Prostate gland (tissue), 2 donors: Measurements from ENCODE around the gene CDRT4.

Experiments
- POLR2A ChIP-seq: fragments of 450-650 bp; IDR thresholded peaks from one replicate; pipeline ENCODE4 v1.6.1; 2016; ENCODE audit warnings: antibody characterized with exemption, mild to moderate bottlenecking
- TF ChIP-seq, protein P1 (sequence below), 4 experiments: fragments of 200-600 bp in 2 of 4; fragments of 450-650 bp in 2 of 4; sonication (generic) in 2 of 4; IDR thresholded peaks; 1 replicate in 3 of 4; 2 replicates in 1 of 4; pipeline ENCODE4 v1.5.1; 2016 to 2019; ENCODE audit warnings: antibody characterized with exemption in 4 of 4, mild to moderate bottlenecking in 2 of 4, moderate library complexity in 2 of 4

DNA sequence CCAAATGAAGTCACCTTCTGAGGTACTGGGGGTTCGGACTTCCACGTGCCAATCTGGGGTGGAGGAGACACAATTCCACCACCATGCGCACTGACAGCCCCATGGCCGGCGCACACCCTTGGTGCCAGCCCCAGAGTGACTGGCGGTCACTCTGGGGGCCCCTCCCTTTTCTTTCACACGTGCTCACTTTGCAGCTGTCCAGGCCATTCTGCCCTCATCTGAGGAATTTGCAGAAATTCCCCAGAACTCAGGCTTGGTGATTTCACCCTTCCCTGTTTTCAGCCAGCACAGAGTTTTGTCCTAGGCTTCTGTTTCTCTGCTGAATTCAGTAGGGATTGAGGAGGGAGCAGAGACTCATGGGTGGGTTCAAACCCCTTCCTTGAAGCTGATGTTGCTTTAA lies 54.8 kb downstream of the CDRT4 start:
- TF ChIP-seq, protein P1, sequence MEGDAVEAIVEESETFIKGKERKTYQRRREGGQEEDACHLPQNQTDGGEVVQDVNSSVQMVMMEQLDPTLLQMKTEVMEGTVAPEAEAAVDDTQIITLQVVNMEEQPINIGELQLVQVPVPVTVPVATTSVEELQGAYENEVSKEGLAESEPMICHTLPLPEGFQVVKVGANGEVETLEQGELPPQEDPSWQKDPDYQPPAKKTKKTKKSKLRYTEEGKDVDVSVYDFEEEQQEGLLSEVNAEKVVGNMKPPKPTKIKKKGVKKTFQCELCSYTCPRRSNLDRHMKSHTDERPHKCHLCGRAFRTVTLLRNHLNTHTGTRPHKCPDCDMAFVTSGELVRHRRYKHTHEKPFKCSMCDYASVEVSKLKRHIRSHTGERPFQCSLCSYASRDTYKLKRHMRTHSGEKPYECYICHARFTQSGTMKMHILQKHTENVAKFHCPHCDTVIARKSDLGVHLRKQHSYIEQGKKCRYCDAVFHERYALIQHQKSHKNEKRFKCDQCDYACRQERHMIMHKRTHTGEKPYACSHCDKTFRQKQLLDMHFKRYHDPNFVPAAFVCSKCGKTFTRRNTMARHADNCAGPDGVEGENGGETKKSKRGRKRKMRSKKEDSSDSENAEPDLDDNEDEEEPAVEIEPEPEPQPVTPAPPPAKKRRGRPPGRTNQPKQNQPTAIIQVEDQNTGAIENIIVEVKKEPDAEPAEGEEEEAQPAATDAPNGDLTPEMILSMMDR (IDR thresholded peaks at IDR 0.05) = no peak
- TF ChIP-seq POLR2A = no peak
